Measurements from ENCODE around the gene DCPS. TPM values are rescaled to one million over a fixed set of nuclear protein-coding genes. Genes with fewer than 3 reads are reported as not detected.

DCPS gene
- total and polyA plus RNA-seq, 2 of the 4 experiments (the other 2 are of a cell fraction): 19.7 to 34.8 TPM

DNA sequence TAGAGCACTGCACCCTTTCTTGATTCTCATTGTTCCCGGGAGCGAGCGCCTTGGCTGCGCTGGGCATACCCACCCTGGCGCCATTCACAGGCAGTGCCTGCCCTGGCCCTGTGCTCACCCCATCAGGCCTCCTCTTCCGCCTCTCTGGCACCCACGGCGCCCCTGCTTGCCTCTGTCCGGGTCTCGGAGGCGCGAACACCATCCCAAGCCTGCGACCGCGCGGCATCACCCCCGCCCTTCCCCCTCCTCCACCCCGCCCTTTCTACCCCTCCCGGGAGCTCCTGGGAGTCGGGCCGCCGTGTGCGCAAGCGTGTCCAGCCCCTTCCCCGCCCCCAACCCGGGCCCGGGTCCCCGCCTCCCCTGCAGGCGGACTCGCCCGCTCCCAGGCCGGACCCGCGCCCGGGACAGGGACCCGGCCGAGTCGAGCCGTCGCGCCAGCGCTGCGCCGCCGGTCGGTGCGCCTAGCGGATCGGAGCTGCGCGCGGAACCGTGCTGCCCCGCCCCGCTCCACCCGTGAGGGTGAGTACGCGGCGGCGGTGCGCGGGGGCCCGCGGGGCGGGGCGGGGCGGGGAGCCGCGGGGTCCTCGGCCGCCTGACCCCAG is 51.6 kb downstream of the DCPS start, which contains the start of gene ST3GAL4:
Gene ST3GAL4 (plus strand): TSS at position 363 of the 602 bp plus-strand sequence. CDS start 50,470 bp downstream, outside the sequence.
- Histone ChIP-seq H3K4me2 (ENCODE audit: low read depth, low read length) (peak within 1 kb of the TSS; percentile 92), H2AK9ac (replicated peaks; ENCODE audit: low read depth, low read length, poor library complexity) (peak within 1 kb of the TSS; percentile 100), H3K9me1 (ENCODE audit: insufficient read depth, low read length) (peaks cover 16% of the 10 kb centered on the region), H4K8ac (ENCODE audit: low read depth in 2 of 2, low read length in 2 of 2) (peak within 1 kb of the TSS; percentile 84 to 98), H4K5ac (ENCODE audit: low read depth, low read length) (peak within 1 kb of the TSS; percentile 92), H3K9me3 (ENCODE audit: control insufficient read depth, insufficient read depth, low read length) (no peaks in the 10 kb centered on the region), H3K23ac (ENCODE audit: low read depth, low read length) (peak within 1 kb of the TSS; percentile 99), H3K27me3 (ENCODE audit: control insufficient read depth, insufficient read depth, low read length) (no peaks in the 10 kb centered on the region), H2AFZ (replicated peaks; ENCODE audit: low read length, poor library complexity) (peak within 1 kb of the TSS; percentile 98), H3K4ac (ENCODE audit: low read depth, low read length) (peak within 1 kb of the TSS; percentile 98), H2BK120ac (ENCODE audit: low read depth, low read length) (peak within 1 kb of the TSS; percentile 86), H3K36me3 (ENCODE audit: control insufficient read depth, insufficient read depth, low read length) (no peaks in the 10 kb centered on the region), H3K4me3 (ENCODE audit: insufficient read depth, low read depth, low read length) (peak within 1 kb of the TSS; percentile 94), H2BK5ac (ENCODE audit: low read depth, low read length, poor library complexity, severe bottlenecking) (peak within 1 kb of the TSS; percentile 94), H3K14ac (replicated peaks; ENCODE audit: low read depth, low read length) (peak within 1 kb of the TSS; percentile 98), H3K27ac (ENCODE audit: insufficient read depth, low read length) (peak within 1 kb of the TSS; percentile 93), H3K56ac (ENCODE audit: extremely low read depth, insufficient read depth, low read length) (peak within 1 kb of the TSS; percentile 90), H2AK5ac (ENCODE audit: low read depth, low read length) (peak within 1 kb of the TSS; percentile 91), H4K20me1 (ENCODE audit: insufficient read depth, low read length) (peaks cover 4% of the 10 kb centered on the region), H3K18ac (ENCODE audit: low read depth, low read length) (peak within 1 kb of the TSS; percentile 74), H3K4me1 (ENCODE audit: control insufficient read depth, insufficient read depth, low read length) (peaks cover 23% of the 10 kb centered on the region), H3K9ac (ENCODE audit: low read depth, low read length) (peak within 1 kb of the TSS; percentile 97), H2BK15ac (ENCODE audit: low read depth, low read length) (peak within 1 kb of the TSS; percentile 89; the same call in 2 of the 3 replicates), H4K91ac (ENCODE audit: insufficient read depth, low read depth, low read length) (peak within 1 kb of the TSS; percentile 93), H2BK20ac (ENCODE audit: low read depth, low read length) (peak within 1 kb of the TSS; percentile 11; the same call in 1 of the 2 replicates), H3K79me1 (ENCODE audit: low read depth in 1 of 2, low read length in 2 of 2) (peaks cover 30 to 76% of the 10 kb centered on the region in 2 experiments)
- intact Hi-C loops (cut with micrococcal nuclease): no loop called here
- peak; percentile 90 for ATAC-seq (ENCODE audit: low read depth)
- TF ChIP-seq SMC3 (IDR thresholded peaks at IDR 0.05; ENCODE audit: low read depth, low read length) (no peak), CHD1 (IDR thresholded peaks at IDR 0.05; ENCODE audit: low read depth, low read length) (no peak), MAFK (IDR thresholded peaks at IDR 0.05; ENCODE audit: low read depth, low read length) (no peak), MAZ (IDR thresholded peaks at IDR 0.05; ENCODE audit: borderline replicate concordance, low read depth, low read length) (peak; percentile 93), NFE2L2 (IDR thresholded peaks at IDR 0.05; ENCODE audit: low read depth, low read length) (no peak)
- TF ChIP-seq, protein P1, sequence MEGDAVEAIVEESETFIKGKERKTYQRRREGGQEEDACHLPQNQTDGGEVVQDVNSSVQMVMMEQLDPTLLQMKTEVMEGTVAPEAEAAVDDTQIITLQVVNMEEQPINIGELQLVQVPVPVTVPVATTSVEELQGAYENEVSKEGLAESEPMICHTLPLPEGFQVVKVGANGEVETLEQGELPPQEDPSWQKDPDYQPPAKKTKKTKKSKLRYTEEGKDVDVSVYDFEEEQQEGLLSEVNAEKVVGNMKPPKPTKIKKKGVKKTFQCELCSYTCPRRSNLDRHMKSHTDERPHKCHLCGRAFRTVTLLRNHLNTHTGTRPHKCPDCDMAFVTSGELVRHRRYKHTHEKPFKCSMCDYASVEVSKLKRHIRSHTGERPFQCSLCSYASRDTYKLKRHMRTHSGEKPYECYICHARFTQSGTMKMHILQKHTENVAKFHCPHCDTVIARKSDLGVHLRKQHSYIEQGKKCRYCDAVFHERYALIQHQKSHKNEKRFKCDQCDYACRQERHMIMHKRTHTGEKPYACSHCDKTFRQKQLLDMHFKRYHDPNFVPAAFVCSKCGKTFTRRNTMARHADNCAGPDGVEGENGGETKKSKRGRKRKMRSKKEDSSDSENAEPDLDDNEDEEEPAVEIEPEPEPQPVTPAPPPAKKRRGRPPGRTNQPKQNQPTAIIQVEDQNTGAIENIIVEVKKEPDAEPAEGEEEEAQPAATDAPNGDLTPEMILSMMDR (conservative IDR thresholded peaks at IDR 0.05; ENCODE audit: low read depth, low read length): no peak
- TF ChIP-seq, protein P2, sequence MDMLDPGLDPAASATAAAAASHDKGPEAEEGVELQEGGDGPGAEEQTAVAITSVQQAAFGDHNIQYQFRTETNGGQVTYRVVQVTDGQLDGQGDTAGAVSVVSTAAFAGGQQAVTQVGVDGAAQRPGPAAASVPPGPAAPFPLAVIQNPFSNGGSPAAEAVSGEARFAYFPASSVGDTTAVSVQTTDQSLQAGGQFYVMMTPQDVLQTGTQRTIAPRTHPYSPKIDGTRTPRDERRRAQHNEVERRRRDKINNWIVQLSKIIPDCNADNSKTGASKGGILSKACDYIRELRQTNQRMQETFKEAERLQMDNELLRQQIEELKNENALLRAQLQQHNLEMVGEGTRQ (IDR thresholded peaks at IDR 0.05; ENCODE audit: low read depth, low read length): no peak
- 1% methylated on average over 18 of the region's 71 CpGs; no CpG with 5 or more reads in 1 of the 2 experiments for WGBS, 2 experiments (ENCODE audit: extremely low coverage in 2 of 2, insufficient read length in 1 of 2)
- ChIA-PET POLR2A (ENCODE audit: unreplicated experiment) (interaction anchor here (0.7 kb wide), 1 partner anchor 1697 kb away, joined by 6 read pairs; no protein-coding TSS in a partner anchor), CTCF (no interaction called here)
- dilution Hi-C loops (cut with HindIII; ENCODE audit: low sequenced_read_pairs, unreplicated experiment): no loop called here
- DNase-seq: peak; percentile 52
- no TSS peak for BruUV-seq (replicated peaks)
- in situ Hi-C loops (cut with MboI; ENCODE audit: low sequenced_read_pairs): no loop called here

Measured in IMR-90 (cell line).